GM23338 (cell line): ENCODE data around the gene GRM3.

Experiments used
- CREB1 ChIP-seq: fragments of 250-450 bp; sonication (Bioruptor Pico); IDR thresholded peaks from 2 replicates; pipeline ENCODE4 v1.5.0; 2020; ENCODE audit warnings: low read depth, mild to moderate bottlenecking, moderate library complexity
- EZH2 ChIP-seq: fragments of 200-600 bp; sonication (generic); IDR thresholded peaks from one replicate; pipeline ENCODE4 v1.8.0; 2017; ENCODE audit warnings: antibody characterized with exemption, mild to moderate bottlenecking, low read depth; ENCODE audit not compliant: unreplicated experiment
- EZH2phosphoT487 ChIP-seq: fragments of 200-600 bp; sonication (generic); IDR thresholded peaks from one replicate; pipeline ENCODE4 v1.8.1; 2018; ENCODE audit warnings: antibody characterized with exemption; ENCODE audit not compliant: unreplicated experiment
- POLR2AphosphoS5 ChIP-seq: IDR thresholded peaks from 2 replicates; pipeline ENCODE4 v1.6.1; 2016; ENCODE audit warnings: antibody characterized with exemption, low read depth
- REST ChIP-seq: IDR thresholded peaks from one replicate; pipeline ENCODE4 v1.6.1; 2018; ENCODE audit warnings: antibody characterized with exemption; ENCODE audit not compliant: unreplicated experiment
- TF ChIP-seq, protein P1 (sequence below), 2 experiments: fragments of 200-600 bp in 1 of 2; sonication (generic) in 1 of 2; conservative IDR thresholded peaks; 2 replicates each; pipeline versions ENCODE4 v1.5.1 to v1.6.1; 2016 to 2017; ENCODE audit warnings: antibody characterized with exemption in 2 of 2, low read depth in 2 of 2, mild to moderate bottlenecking in 2 of 2, moderate library complexity in 1 of 2

DNA sequence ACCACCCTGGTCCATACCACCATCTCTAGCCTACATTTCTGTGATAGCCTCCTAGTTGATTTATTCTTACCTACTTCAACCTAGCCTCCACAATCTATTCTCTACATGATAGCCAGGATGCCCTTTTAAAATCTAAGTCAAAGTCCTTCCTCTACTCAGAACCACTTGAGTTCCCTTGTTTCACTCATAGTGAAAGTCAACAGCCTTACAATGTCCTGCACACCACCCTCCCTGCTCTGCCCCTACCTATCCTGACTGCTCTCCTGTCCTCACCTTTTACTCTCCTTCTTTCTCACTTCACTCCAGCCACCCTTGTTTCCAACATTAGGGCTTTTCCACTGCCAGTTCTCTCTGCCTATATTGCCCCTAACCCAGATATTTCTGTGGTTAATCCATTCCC lies 146.7 kb downstream of the GRM3 start:
- TF ChIP-seq, protein P1, sequence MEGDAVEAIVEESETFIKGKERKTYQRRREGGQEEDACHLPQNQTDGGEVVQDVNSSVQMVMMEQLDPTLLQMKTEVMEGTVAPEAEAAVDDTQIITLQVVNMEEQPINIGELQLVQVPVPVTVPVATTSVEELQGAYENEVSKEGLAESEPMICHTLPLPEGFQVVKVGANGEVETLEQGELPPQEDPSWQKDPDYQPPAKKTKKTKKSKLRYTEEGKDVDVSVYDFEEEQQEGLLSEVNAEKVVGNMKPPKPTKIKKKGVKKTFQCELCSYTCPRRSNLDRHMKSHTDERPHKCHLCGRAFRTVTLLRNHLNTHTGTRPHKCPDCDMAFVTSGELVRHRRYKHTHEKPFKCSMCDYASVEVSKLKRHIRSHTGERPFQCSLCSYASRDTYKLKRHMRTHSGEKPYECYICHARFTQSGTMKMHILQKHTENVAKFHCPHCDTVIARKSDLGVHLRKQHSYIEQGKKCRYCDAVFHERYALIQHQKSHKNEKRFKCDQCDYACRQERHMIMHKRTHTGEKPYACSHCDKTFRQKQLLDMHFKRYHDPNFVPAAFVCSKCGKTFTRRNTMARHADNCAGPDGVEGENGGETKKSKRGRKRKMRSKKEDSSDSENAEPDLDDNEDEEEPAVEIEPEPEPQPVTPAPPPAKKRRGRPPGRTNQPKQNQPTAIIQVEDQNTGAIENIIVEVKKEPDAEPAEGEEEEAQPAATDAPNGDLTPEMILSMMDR (conservative IDR thresholded peaks at IDR 0.05; ENCODE audit: low read depth in 2 of 2), result no peak
- TF ChIP-seq EZH2, result no peak
- no peak for TF ChIP-seq POLR2AphosphoS5
- no peak for TF ChIP-seq REST
- TF ChIP-seq EZH2phosphoT487, result no peak
- TF ChIP-seq CREB1, result no peak
